Colon (tissue), 2 donors: ENCODE results near the gene ETNK2.

ENCODE experiments used
- FAIRE-seq: peaks from 2 replicates; lab custom pipeline; 2012; peaks lifted over from hg19 to GRCh38; lab: Jason Lieb, UNC
- donor health status: control.
- donor health status: control.

Gene ETNK2

DNA sequence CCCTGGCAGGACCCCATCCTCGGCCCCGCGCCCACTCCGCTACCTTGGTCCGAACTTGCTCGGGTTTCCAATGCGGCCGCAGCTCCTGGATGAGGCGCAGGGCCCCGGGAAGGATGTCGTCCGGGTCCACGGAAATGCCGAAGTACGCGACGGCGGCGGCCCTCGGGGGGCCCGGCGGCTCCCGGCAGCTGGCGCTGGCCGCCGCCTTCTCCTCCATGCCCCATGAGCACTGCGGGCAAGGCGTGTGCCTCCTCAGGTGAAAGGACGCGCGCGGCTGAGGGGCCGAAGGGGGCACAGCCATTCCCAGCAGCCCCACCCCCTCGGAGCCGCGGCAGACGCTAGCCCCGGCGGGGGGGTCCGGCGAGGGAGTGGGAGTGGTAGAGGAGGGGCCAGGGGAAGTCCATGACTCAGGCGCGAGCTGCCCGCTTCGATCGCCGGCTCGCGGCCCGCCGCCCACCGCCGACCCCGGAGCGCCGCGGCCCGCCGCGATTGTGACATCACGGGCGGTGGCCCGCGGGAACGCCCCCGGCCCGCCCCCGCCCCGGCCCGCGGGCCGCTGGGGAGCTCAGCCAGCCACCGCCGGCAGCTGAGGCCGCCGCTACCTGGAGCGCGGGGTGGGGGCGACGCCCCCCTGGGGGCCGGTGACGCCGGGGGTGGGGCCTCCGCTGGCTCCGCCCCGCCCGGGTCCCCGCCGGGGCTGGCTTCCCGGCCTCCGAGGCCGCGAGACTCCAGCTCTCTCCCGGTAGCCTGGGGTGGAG lies at the start of gene ETNK2:
ETNK2 (minus strand) TSS at position 493 of the 758 bp plus-strand sequence; CDS start at position 301, 192 bp downstream.
- no peak for FAIRE-seq

DNA sequence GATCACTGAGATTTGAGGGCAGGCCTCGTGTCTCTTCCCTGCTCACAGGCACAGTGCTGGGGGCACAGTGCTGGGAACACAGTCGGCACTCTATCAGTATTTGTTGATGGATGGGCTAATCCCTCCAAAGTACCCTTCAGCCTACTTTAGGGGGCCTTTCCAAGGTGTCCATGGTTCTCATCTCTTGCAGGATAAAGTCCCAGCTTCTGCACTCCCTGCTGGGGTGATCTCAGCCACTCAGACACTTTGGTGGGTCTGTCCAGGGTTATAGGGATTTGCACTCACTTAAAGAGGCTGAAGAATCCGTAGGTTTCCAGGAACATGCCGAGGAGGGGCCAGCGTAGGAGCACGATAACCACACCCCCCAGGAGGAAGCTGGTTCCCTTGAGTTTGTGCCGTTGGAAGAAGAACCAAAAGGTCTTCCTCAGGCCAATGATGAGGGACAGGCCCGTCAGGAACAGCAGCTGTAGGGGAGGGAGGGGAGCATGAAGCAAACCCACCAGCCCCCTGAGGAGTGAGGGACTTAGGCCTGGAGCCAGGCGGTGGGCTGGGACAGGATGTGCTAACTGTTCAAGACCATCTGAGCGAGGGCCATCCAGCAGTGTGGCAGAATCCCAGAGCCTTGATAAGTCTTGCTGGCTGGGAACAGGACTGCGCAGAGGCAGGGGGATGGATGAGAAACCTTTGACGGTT lies 49.6 kb upstream of the ETNK2 start:
- FAIRE-seq = no peak

DNA sequence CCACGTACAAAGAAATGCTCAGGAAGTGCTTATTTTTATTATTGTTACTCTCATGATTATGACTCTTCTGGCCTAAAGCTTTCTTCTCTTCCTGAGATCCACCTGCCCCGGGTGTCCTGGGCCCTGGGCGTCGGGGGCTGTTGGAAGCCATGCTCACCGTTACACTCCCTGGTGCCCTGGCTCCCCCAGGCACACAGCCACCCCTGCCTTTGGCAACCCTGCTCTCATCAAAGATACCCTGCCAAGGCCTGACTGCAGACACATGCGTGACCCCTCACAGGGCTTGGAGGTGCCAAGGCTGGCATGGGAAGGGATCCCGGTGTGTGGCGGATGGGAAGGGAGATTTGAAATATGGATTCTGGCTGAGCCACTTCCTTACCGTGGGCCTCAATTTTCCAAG lies 47.7 kb upstream of the ETNK2 start:
- no peak for FAIRE-seq

- no peak for FAIRE-seq
Observed at GRCh38 chr1:204198348-204199340, 46.8 kb upstream of the ETNK2 start.

DNA sequence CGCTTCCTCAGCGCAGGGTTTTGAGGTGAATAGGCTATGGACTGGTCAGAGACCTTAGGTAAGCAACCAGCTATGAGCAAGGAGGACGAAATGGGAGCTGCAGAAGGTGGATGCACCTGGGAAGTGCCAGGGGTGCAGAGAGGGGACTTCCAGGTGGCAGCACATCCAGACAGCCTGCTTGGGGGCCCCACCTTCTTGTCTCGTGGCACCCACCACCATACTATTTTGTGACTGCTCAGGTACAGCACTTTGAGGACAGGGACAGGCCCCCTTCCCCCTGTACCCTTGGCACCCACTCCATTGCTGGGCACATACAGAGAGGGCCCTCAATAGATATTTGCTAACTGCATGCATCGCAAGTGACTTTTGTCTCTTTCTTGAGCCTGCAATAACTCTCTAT lies 45.2 kb upstream of the ETNK2 start:
- no peak for FAIRE-seq

DNA sequence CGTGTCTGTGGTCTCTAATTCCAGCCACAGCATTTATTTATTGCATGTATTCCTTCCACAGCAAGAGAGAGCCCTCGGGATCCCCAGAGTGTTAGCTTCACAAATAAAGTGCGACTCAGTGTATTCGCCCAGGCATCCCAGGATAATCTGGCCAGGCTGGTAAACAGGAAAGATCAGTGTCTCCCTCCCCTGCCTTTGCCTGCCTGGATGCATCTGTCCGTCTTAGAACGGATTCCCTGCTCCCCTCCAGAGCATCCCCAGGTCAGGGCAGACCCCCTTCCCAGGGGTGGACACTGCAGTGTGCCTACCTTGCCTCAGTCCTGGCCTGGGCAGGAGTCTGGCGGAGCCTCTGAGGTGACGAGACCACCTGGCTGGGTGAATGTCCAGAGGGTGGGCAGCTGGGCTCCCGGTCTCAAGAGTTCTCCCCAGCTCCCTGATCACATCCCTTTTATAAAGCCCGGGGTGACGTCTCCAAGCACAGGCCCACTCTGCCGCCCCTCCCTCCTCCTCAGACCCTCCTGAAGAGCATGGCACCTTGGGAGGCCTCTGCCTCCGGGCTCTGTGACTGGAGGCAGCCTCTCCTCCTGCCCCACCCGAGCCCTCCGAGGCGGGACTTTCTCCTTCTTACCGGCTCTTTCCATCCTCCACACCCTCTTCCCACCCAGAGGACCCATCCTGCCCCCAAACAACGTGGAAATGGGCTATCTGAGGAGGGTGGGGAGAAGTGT lies 44.4 kb upstream of the ETNK2 start, which contains the start of gene KISS1:
KISS1 (minus strand) TSS at position 424 of the 728 bp plus-strand sequence. CDS start 3,615 bp downstream, outside the sequence.
- no peak for FAIRE-seq

DNA sequence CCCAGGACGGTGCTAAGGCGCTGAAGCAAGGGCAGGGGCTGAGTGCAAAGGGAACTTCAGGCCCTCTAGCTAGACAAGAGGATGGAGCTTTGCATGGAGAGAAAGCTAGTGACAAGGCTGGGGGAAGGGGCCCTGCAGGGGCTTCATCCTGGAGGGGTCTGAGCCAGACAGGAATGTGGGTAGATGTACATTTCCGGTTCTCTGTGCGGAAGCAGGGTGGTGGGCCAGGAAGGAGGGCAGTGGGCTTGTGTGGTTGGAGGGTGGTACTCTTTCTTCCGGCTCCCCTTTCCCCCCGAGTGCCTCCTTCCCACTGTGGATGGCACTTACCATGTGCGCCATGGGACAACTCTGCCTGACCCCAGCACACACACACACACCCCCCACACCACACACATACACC lies 42.9 kb upstream of the ETNK2 start:
- no peak for FAIRE-seq

DNA sequence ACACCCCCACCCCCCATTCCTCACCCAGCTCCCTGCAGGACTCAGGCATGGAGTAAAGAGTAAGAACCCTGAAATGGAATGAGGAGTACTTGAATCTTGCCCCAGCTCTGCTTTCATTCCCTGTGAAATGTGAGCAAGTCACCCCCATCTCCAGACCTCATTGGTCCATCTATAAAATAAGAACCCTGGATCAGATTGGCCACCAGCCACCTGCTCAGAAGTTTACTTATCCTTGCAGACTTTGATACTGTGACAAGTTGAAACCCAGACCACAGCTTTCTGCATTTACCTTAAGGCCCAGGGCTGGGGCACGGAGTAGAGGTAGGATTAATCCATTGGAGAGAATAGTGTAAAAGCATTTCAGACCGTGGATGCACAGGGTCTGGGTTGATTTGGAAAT lies 42.2 kb upstream of the ETNK2 start:
- no peak for FAIRE-seq

GRCh38 chr1:204192589-204193352 lies 40.9 kb upstream of the ETNK2 start:
- FAIRE-seq = no peak

- no peak for FAIRE-seq
Observed at GRCh38 chr1:204192046-204192445, 40.2 kb upstream of the ETNK2 start.

DNA sequence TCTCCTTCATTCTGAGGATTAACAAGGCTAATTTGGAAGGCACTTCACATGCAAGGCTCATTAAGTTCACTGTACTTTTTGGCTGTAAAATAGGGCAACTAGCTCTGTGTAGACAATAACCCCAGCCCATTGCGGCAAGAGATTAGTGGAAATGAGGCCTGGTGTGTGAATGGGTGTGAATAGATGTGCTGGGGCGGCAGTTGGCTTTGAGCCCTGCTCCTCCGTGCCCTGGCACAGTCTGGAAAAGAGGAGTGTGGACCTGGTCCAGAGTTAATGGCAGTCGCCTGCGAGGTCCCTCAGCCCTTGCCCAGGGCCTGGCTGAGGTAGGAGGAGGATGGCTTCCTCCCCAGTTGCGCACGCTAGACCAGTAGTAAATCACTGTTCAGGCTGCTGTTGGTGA lies 39.6 kb upstream of the ETNK2 start:
- no peak for FAIRE-seq

- no peak for FAIRE-seq
Observed at GRCh38 chr1:204190212-204191211, 38.7 kb upstream of the ETNK2 start.

- no peak for FAIRE-seq
Observed at GRCh38 chr1:204188959-204189639, 37.3 kb upstream of the ETNK2 start.

DNA sequence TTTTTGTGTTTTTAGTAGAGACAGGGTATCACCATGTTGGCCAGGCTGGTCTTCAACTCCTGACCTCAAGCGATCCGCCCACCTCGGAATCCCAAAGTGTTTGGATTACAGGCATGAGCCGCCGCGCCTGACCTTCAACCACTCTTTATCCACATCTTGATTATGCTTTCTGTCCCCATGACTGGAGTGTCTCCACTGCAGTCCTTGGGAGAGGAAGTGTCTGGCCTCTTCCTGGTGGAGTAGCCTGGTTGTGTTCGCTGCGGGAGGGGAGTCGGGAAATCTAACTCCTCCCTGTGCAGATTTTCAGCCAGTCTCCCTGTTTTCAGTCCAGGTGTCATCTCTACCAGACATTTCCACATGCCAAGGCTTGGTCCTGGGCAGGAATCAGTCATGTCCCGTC lies 34.8 kb upstream of the ETNK2 start:
- FAIRE-seq = no peak

GRCh38 chr1:204181116-204181515 lies 29.3 kb upstream of the ETNK2 start:
- FAIRE-seq = no peak

- FAIRE-seq = no peak
Observed at GRCh38 chr1:204180133-204180532, 28.3 kb upstream of the ETNK2 start.

GRCh38 chr1:204178487-204179281 lies 26.8 kb upstream of the ETNK2 start:
- no peak for FAIRE-seq

- FAIRE-seq = no peak
Observed at GRCh38 chr1:204177133-204177532, 25.3 kb upstream of the ETNK2 start.
